Upper lobe of left lung (tissue), 4 donors: ENCODE data around the gene EXOC3.

Experiments used
- EP300 ChIP-seq, 4 donors: sonication (generic); formaldehyde crosslinking; IDR thresholded peaks; one replicate each; pipeline ENCODE4 v1.5.1; 2017; ENCODE audit warnings: antibody characterized with exemption in 4 of 4, control low read depth in 2 of 4
- POLR2A ChIP-seq, 4 donors: fragments of 450-650 bp; IDR thresholded peaks; one replicate each; pipeline ENCODE4 v1.5.1; 2016 to 2017; ENCODE audit warnings: antibody characterized with exemption in 4 of 4, mild to moderate bottlenecking in 2 of 4
- POLR2AphosphoS5 ChIP-seq, 2 donors: sonication (generic); formaldehyde crosslinking; IDR thresholded peaks; one replicate each; pipeline ENCODE4 v1.5.1; 2017; ENCODE audit warnings: antibody characterized with exemption in 2 of 2
- TF ChIP-seq, protein P1 (sequence below), 6 experiments: fragments of 450-650 bp in 4 of 6; fragments of 200-600 bp in 2 of 6; sonication (generic) in 2 of 6; IDR thresholded peaks; one replicate each; pipeline ENCODE4 v1.5.1; 2016 to 2019; ENCODE audit warnings: antibody characterized with exemption in 6 of 6

DNA sequence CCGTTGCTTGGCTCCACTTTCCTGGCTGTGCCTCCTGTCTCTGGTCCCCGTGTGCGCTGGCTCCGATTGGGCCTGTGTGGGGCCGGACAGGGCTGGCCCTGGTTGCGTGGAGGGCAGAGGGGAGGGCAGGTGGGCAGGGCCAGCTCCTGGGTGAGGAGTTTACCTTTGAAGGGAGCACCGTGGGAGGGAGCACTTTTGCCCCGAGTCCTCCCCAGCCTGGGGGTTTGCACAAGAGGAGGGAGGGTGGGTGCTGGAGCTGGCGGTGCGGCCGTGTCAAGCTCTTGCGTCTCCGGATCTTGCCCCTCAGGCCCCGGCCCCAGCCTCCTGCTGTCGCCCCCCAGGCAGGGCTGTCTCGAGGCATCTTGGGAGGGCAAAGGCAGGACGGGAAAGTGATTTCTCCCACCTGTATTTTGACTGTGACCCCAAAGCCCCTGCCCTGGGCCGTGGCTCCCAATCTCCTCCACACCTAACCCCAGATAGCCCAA, 48.3 kb upstream of the EXOC3 start:
- TF ChIP-seq, protein P1, sequence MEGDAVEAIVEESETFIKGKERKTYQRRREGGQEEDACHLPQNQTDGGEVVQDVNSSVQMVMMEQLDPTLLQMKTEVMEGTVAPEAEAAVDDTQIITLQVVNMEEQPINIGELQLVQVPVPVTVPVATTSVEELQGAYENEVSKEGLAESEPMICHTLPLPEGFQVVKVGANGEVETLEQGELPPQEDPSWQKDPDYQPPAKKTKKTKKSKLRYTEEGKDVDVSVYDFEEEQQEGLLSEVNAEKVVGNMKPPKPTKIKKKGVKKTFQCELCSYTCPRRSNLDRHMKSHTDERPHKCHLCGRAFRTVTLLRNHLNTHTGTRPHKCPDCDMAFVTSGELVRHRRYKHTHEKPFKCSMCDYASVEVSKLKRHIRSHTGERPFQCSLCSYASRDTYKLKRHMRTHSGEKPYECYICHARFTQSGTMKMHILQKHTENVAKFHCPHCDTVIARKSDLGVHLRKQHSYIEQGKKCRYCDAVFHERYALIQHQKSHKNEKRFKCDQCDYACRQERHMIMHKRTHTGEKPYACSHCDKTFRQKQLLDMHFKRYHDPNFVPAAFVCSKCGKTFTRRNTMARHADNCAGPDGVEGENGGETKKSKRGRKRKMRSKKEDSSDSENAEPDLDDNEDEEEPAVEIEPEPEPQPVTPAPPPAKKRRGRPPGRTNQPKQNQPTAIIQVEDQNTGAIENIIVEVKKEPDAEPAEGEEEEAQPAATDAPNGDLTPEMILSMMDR (IDR thresholded peaks at IDR 0.05), result no peak
- TF ChIP-seq EP300 (IDR thresholded peaks at IDR 0.05) (no peak), POLR2AphosphoS5 (IDR thresholded peaks at IDR 0.05) (no peak), POLR2A (IDR thresholded peaks at IDR 0.05) (no peak)
